Fibroblast of the aortic adventitia (primary cell): Measurements from ENCODE around the gene PDCD10. TPM values are rescaled to one million over a fixed set of nuclear protein-coding genes. Genes with fewer than 3 reads are reported as not detected.

Source experiments
- DNase-seq: peaks from one replicate; pipeline ENCODE4 v3.0.0-alpha.2; 2010; ENCODE audit warnings: low read depth
- H3K4me3 ChIP-seq: 2 replicates; pipeline ENCODE4 v1.5.1; 2011; ENCODE audit warnings: low read depth, mild to moderate bottlenecking, control low read depth, low read length, moderate library complexity
- total RNA-seq: library from RNA; depleted of rRNA; stranded (reverse); fragments of >200 nt; gene quantifications from 2 replicates; pipeline ENCODE4 v1.2.3, GENCODE V29; 2012; ENCODE audit warnings: low replicate concordance
- TF ChIP-seq, protein P1 (sequence below): IDR thresholded peaks from 2 replicates; pipeline ENCODE4 v1.5.1; 2011; ENCODE audit warnings: mild to moderate bottlenecking, low read length, control low read depth, inconsistent platforms; ENCODE audit not compliant: insufficient read depth

PDCD10 gene
- 64.8 and 90.7 TPM in 2 replicates for total RNA-seq

DNA sequence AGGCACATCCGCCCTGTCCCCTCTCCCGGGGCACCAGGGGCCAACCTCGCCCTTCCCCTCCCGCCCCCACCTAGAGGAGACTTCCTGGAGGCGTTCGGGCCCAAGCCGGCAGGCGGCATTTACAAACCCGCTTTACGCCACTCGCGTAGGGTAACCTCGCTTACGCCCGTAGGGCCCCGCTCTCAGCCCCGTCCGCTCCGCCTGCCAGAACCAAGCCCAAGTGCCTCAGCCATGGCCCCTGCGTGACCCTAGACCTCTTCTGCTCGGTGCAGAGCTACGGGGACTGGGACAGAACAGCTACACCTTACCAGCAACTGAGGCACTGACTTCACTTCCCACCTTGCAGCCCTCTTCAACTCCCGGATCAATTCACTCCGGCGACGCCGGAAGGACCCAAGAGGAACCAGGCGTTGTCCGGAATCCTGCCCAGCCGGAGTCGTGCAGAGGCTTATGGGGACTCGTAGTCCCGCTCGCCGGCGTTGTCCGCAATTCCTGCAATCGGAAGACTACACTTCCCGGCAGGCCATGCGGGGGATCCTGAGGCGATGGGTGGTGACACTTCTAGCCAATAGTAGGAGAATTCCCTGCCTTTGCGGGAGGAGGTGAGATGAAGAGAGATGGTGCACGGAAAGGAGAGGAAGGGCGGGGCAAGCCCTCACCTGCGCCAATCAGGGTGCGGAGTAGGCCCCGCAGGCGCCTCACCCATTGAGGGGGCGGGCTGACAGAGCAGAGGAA is at the start of gene PDCD10:
TSS of gene PDCD10 (minus strand) at position 395 of the 735 bp plus-strand sequence. CDS start 14,735 bp downstream, outside the sequence.
- TF ChIP-seq, protein P1, sequence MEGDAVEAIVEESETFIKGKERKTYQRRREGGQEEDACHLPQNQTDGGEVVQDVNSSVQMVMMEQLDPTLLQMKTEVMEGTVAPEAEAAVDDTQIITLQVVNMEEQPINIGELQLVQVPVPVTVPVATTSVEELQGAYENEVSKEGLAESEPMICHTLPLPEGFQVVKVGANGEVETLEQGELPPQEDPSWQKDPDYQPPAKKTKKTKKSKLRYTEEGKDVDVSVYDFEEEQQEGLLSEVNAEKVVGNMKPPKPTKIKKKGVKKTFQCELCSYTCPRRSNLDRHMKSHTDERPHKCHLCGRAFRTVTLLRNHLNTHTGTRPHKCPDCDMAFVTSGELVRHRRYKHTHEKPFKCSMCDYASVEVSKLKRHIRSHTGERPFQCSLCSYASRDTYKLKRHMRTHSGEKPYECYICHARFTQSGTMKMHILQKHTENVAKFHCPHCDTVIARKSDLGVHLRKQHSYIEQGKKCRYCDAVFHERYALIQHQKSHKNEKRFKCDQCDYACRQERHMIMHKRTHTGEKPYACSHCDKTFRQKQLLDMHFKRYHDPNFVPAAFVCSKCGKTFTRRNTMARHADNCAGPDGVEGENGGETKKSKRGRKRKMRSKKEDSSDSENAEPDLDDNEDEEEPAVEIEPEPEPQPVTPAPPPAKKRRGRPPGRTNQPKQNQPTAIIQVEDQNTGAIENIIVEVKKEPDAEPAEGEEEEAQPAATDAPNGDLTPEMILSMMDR = no peak
- peak; percentile 98 for DNase-seq
- H3K4me3 ChIP-seq = peak within 1 kb of the TSS; percentile 95

DNA sequence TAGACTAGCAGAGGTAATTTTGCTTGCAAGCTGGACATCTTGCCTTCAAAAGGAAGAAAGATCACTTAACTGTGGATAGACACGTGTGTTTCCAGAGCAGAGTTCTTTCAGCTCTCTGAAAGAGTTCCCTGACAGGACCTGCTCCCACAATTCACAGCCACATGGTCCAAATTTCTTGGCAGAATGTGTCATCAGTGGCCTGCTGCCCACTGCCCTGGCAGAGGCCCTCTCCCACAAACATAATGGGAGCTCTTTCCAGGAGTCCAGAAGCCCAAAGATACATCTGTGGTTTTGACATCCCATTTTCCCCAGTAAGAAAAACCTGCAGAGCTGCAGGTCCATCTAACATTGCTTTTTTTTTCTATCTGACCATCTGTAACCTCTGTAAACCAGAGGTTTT is 49.1 kb upstream of the PDCD10 start:
- no peak overlapping the region for H3K4me3 ChIP-seq
- DNase-seq = peak; percentile 7
- TF ChIP-seq, protein P1 = no peak

GRCh38 chr3:167780214-167780883 is 45.7 kb upstream of the PDCD10 start:
- no peak for DNase-seq
- H3K4me3 ChIP-seq = no peak overlapping the region
- TF ChIP-seq, protein P1 = no peak

DNA sequence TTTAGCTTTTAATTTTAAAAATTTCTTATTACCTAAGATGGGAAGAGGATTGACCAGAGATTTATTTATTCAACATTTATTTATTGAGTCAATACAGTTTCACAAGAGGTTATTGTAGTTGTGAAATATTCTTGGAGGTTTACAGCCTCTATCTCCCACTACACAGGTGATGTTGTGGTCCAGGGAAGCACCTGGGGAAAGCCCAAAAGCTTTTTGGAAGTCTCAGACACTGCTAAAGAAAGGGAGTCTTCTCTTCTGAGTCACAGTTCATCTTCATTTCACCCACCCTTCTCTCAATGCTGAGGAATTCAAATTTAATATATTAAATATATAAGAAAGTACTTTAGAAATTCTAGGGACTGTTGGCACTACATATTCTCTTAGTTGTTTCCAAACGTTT is 42.7 kb upstream of the PDCD10 start:
- TF ChIP-seq, protein P1 = no peak
- no peak overlapping the region for H3K4me3 ChIP-seq
- DNase-seq = no peak

DNA sequence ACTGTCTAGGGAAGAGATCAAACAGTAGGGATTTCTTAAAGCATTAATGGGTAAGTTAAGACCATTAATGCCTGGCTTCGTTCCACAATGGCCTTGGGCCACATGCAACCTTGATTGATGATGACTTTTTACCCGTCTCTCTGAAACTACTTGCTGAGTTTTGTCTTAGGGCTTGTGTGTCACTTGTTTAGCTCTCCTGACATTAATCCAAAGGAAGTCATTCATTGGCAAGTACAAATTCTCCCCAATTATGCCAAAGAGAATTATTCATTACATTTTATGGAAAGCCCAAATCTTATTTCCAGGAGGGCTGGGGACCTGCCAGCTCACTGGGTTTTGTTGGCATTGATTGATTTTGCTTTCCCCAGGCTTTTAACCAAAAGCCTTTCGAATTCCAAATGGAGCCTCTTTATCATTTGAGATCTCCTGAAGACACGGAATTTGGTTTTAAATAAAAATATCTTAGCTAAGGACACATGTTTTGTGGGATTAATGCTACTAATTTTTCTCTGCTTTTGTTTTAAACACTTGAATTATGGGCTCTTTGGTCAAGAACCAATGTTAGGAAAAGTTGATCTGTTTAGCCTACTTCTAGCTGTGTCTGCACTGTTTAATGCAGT is 41.5 kb upstream of the PDCD10 start:
- TF ChIP-seq, protein P1 = no peak
- DNase-seq = no peak
- no peak overlapping the region for H3K4me3 ChIP-seq

GRCh38 chr3:167773584-167773983 is 38.9 kb upstream of the PDCD10 start:
- no peak for DNase-seq
- TF ChIP-seq, protein P1 = no peak
- H3K4me3 ChIP-seq = no peak overlapping the region
